Stomach (tissue), 4 donors: ENCODE measurements around the gene GSDMA.

Experiments used
- CTCF ChIP-seq, 7 experiments: fragments of 450-650 bp in 4 of 7; fragments of 200-600 bp in 3 of 7; sonication (generic) in 3 of 7; IDR thresholded peaks; one replicate each; pipeline ENCODE4 v1.5.1; 2016 to 2019; ENCODE audit warnings: antibody characterized with exemption in 7 of 7, control low read depth in 2 of 7, mild to moderate bottlenecking in 1 of 7
- EP300 ChIP-seq: sonication (generic); formaldehyde crosslinking; IDR thresholded peaks from one replicate; pipeline ENCODE4 v1.6.1; 2017; ENCODE audit warnings: antibody characterized with exemption
- POLR2A ChIP-seq, 4 donors: fragments of 450-650 bp; IDR thresholded peaks; one replicate each; pipeline ENCODE4 v1.6.1; 2016; ENCODE audit warnings: antibody characterized with exemption in 4 of 4, control low read depth in 2 of 4, mild to moderate bottlenecking in 1 of 4, moderate library complexity in 1 of 4

- TF ChIP-seq CTCF (IDR thresholded peaks at IDR 0.05), result no peak
- TF ChIP-seq EP300, result no peak
- TF ChIP-seq POLR2A (IDR thresholded peaks at IDR 0.05), result no peak
Observed at GRCh38 chr17:39925282-39926134, 37.3 kb upstream of the GSDMA start.
